Activated CD4-positive, CD25-positive, alpha-beta regulatory T cell treated with anti-CD3 and anti-CD28 coated beads, Interleukin-2, amount 50 U/mL, for 72 hours (primary cell): ENCODE results near the gene RAD51D.
A peak's percentile ranks its signal among the peaks of the same experiment; 100 is the strongest.

ENCODE experiments used
- DNase-seq: peaks from one replicate; pipeline ENCODE4 v3.0.0; 2021

RAD51D gene

GRCh38 chr17:35089586-35090296 is 29.9 kb downstream of the RAD51D start:
- peak; percentile 50 for DNase-seq

DNA sequence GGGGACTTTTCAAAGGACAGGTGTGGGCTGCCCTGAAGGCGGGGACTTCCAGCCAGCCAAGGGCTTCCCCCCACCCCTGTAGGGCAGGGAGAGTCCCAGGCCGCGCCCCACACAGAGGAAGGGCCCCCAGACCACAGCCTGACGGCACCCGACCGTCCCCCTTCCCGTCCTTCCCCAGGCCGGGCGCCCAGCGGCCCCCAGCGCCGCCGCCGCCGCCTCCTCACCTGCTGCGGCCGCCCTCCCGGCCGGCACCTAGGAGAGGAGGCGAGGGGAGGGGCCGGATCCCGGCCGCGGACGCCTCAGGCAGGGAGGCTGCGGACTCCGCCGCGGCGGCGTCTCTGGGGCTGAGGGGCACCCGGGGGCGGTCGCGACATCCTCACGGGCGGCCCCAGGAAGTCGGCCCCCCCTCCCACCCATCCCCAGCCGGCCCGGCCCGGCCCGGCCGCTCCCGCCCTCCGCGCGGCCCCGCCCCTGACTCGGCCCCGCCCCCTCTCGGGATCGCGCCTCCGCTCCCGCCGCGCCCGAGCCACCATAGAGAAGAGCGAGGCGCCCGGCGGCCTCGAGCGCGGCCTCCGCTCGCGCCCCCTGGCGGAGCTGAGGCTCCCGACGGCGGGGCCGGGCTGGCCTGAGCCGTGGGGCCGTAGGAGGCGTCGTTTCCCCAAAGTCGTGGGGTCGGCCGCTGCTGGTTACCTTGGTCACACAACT is 30.6 kb downstream of the RAD51D start:
- peak; percentile 90 for DNase-seq

GRCh38 chr17:35088356-35088880 is 31.2 kb downstream of the RAD51D start:
- peak; percentile 47 for DNase-seq

- DNase-seq = no peak
Measured at GRCh38 chr17:35087731-35088355, 31.8 kb downstream of the RAD51D start.

GRCh38 chr17:35086931-35087573 is 32.6 kb downstream of the RAD51D start:
- no peak for DNase-seq

DNA sequence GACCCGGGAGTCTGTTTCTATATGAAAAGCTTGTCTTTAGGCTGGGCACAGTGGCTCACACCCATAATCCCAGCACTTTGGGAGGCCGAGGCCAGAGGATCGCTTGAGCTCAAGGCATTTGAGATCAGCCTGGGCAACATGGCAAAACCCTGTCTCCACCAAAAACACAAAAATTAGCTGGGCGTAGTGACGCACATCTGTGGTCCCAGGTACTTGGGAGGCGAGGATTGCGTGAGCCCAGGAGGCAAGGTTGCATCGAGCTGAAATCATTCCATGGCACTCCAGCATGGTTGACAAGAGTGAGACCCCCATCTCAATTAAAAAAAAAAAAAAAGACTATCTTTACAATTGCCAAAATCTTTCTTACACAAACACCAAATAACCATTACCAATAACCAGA is 33.5 kb downstream of the RAD51D start:
- DNase-seq = no peak

DNA sequence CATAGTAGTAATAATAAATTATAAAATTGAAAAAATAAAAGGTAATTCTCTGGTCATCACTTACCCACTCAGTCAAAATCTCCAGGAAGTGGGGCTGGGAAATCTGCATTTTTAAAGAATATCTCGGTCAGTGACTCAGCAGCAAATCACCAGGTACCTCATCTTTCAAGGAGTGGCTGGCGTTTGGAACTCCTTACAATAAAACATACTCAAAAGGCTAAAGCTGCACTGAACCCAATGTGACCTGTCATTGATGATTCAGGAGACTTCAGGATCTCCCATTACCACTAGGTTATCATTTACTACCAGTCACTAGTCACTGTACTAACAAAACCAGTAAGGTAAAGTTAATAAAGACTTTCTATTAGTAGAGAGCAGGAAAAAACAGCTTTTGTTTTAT is 34.7 kb downstream of the RAD51D start:
- no peak for DNase-seq

DNA sequence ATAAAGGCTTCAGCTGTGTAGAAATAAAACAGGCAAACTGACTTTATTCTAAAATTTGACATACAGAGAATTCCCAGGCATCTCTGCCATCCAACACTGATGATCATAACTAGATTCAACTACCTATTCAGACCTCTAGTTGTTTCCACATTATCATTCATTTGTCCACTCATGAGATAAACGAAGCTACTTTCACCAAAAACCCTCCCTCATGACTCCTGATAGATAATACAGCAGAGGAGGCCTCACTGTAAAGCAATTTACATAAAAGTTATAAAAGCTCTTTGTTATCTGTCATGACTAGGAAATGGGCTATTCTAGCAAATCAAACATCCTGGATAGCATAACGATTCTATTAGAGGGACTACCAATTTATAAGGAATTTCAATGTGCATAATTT is 36.6 kb downstream of the RAD51D start:
- no peak for DNase-seq

GRCh38 chr17:35082073-35082657 is 37.5 kb downstream of the RAD51D start:
- DNase-seq = no peak

GRCh38 chr17:35081638-35082037 is 38.0 kb downstream of the RAD51D start:
- DNase-seq = no peak

- DNase-seq = no peak
Measured at GRCh38 chr17:35080536-35080935, 39.1 kb downstream of the RAD51D start.

- no peak for DNase-seq
Measured at GRCh38 chr17:35079547-35080423, 39.9 kb downstream of the RAD51D start.

DNA sequence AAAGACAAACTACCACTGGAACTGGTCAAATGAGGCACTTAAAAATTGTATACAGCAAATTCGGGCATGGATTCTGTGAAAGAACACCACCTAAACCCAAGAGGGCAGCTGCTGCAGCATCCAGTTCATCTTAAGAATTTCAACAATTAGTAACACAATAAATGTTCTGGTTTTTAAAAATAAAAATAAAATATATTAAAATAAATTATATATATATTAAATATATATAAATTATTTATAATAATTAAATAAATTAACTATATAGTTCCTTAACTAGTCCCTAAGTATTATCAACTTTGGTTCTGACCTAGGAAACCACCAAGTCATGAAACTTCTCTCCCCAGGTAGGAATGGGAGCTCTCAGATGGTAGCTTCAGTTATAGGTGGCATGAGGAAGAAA is 42.8 kb downstream of the RAD51D start:
- no peak for DNase-seq

DNA sequence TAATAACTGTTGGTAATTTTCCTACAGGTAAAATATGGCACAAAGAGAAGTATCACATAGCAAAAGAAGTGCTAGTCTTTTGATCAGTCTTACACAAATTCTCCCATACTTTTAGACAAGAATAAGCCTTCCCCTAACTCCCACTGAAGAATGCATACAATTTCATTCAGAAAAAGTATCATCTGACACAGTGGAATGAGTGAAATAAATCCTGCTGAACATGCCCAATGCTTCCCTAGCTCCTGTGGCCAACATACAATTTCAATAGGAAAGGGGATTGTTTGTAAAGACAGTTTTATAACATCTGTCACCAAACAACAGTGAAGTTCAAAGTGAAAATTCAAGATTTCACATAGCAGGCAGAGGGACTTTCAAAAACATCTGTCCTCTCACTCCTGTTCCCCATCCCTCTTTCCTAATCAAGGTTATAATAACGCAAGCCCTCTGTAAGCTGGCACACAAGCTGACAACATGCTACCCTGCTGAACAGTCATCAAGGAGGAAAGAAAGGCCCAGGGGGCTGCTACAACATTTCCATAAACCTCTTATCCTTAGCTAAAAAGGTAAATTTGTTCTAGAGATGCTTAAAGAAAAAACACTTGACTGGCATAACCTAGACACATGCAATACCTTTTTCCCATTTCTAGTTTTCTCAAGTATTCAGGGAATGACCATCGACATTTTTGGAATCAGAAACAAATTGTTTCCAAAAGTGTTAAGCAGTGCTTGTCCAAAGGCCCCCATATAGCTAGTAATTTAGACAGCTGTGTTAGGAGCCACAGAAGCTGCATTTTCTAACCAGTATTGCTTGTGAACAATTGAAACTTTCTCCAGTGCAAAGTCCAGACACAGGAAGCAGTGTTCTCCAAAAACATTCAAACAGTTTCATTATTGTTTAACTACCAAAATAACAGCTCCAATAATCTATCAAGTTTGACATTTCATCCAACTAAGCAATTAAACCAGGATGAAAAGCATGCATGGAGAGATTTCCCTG is 44.7 kb downstream of the RAD51D start:
- DNase-seq = no peak

- DNase-seq = no peak
Measured at GRCh38 chr17:35073991-35074627, 45.6 kb downstream of the RAD51D start.

DNA sequence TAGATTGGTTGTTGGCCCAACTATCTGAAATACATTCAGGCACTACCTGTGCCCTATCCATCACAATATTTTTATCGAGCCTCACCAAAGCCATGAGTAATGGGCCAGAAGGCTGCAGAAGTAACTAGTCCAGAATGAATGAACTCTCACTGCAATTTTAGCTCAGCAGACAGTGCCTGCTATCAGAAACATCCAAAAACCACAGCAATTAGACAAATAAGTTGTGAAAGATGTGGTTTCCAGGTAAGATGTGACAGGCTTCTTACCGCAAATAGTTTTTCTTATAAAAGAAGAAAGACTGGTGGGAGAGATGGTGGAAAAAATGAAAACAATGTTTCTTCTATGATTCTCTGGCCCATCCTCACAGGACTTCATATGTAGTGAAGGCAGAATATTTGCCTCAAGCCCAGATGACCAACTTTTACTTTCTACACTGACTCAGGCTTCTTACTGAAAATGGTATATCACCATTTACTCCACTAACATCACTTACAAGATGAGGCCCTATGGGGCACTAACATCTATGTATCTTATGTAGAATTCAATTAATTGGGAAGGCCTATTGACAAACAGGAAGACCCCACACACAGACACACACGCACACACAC is 46.4 kb downstream of the RAD51D start:
- no peak for DNase-seq

- no peak for DNase-seq
Measured at GRCh38 chr17:35069311-35069710, 50.3 kb downstream of the RAD51D start.

DNA sequence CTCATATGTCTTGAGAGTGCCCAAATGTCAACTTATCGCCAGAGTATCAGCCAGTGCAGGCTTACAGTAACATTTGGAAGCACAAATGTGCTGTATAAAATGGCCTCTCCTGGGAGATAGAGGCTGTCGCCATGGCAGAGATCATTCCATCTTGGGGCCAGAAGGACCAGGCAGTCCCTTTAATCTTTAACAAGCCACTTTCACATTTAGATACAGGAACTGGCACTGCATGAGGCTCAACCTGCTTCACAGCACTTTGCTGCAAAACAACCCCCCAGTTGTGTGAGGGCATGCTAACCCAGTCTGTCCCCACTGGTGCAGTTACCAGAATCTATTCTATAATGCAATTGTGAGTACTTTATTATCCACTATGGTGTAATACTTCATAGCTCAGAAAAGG is 51.4 kb downstream of the RAD51D start:
- no peak for DNase-seq

GRCh38 chr17:35065880-35066279 is 53.8 kb downstream of the RAD51D start:
- DNase-seq = no peak
